Hematopoietic multipotent progenitor cell treated with erythropoietin and hydrocortisone succinate and interleukin-3 and kit ligand, for 6 days (in vitro differentiated cells): Measurements from ENCODE around the gene DACT1.

Experiments
- DNase-seq: peaks from one replicate; pipeline ENCODE4 v3.0.0-alpha.2; 2015

Gene DACT1

GRCh38 chr14:58636129-58636528 is 1.6 kb upstream of the DACT1 start:
- DNase-seq, result no peak

- no peak for DNase-seq
Measured at GRCh38 chr14:58637040-58637390, 747 bp upstream of the DACT1 start.

GRCh38 chr14:58638231-58639197 is 752 bp downstream of the DACT1 start:
- DNase-seq, result peak; percentile 33

GRCh38 chr14:58639198-58639565 is 1.4 kb downstream of the DACT1 start:
- DNase-seq, result no peak

- peak; percentile 50 for DNase-seq
Measured at GRCh38 chr14:58639842-58640484, 2.2 kb downstream of the DACT1 start.

- DNase-seq, result no peak
Measured at GRCh38 chr14:58640959-58641358, 3.2 kb downstream of the DACT1 start.

GRCh38 chr14:58641509-58641908 is 3.7 kb downstream of the DACT1 start:
- DNase-seq, result no peak

GRCh38 chr14:58643366-58643765 is 5.6 kb downstream of the DACT1 start:
- no peak for DNase-seq

- DNase-seq, result no peak
Measured at GRCh38 chr14:58645641-58646040, 7.9 kb downstream of the DACT1 start.

- DNase-seq, result no peak
Measured at GRCh38 chr14:58646479-58646878, 8.7 kb downstream of the DACT1 start.

- no peak for DNase-seq
Measured at GRCh38 chr14:58647777-58648176, 10.0 kb downstream of the DACT1 start.

GRCh38 chr14:58650857-58651256 is 13.1 kb downstream of the DACT1 start:
- no peak for DNase-seq

GRCh38 chr14:58656671-58657411 is 19.1 kb downstream of the DACT1 start:
- DNase-seq, result no peak

GRCh38 chr14:58659061-58659460 is 21.3 kb downstream of the DACT1 start:
- no peak for DNase-seq

GRCh38 chr14:58659846-58660245 is 22.1 kb downstream of the DACT1 start:
- DNase-seq, result no peak

- no peak for DNase-seq
Measured at GRCh38 chr14:58660407-58660806, 22.6 kb downstream of the DACT1 start.

- DNase-seq, result no peak
Measured at GRCh38 chr14:58662018-58662417, 24.3 kb downstream of the DACT1 start.

GRCh38 chr14:58662759-58663158 is 25.0 kb downstream of the DACT1 start:
- no peak for DNase-seq

GRCh38 chr14:58663494-58664111 is 25.8 kb downstream of the DACT1 start:
- DNase-seq, result no peak

- DNase-seq, result no peak
Measured at GRCh38 chr14:58665773-58666500, 28.2 kb downstream of the DACT1 start.

GRCh38 chr14:58666737-58667136 is 29.0 kb downstream of the DACT1 start:
- no peak for DNase-seq

GRCh38 chr14:58667900-58668299 is 30.1 kb downstream of the DACT1 start:
- DNase-seq, result no peak
